ENCODE data around the gene RARS1. TPM values are rescaled to one million over a fixed set of nuclear protein-coding genes. Genes with fewer than 3 reads are reported as not detected.

RARS1 gene
- total and polyA plus RNA-seq, 12 donors: 36.6 to 114 (median 64.4) TPM

DNA sequence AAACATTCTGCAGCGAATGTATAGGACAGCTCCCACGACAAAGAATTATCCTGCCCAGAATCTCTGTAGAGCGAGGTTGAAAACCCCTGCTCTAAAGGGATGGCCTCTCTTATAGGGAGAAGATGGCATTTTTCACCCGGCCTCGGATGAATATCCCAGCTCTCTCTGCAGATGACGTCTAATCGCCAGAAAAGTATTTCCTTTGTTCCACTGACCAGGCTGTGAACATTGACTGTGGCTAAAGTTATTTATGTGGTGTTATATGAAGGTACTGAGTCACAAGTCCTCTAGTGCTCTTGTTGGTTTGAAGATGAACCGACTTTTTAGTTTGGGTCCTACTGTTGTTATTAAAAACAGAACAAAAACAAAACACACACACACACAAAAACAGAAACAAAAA lies 17.4 kb upstream of the RARS1 start:
- H3K4me1 ChIP-seq (replicated peaks in 1 of 2): no peaks in the 10 kb centered on the region
- no peaks in the 10 kb centered on the region for H3K27me3 ChIP-seq
- no peak overlapping the region for H3K4me3 ChIP-seq
- TF ChIP-seq, protein P1, sequence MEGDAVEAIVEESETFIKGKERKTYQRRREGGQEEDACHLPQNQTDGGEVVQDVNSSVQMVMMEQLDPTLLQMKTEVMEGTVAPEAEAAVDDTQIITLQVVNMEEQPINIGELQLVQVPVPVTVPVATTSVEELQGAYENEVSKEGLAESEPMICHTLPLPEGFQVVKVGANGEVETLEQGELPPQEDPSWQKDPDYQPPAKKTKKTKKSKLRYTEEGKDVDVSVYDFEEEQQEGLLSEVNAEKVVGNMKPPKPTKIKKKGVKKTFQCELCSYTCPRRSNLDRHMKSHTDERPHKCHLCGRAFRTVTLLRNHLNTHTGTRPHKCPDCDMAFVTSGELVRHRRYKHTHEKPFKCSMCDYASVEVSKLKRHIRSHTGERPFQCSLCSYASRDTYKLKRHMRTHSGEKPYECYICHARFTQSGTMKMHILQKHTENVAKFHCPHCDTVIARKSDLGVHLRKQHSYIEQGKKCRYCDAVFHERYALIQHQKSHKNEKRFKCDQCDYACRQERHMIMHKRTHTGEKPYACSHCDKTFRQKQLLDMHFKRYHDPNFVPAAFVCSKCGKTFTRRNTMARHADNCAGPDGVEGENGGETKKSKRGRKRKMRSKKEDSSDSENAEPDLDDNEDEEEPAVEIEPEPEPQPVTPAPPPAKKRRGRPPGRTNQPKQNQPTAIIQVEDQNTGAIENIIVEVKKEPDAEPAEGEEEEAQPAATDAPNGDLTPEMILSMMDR (IDR thresholded peaks at IDR 0.05): no peak
- TF ChIP-seq POLR2A (IDR thresholded peaks at IDR 0.05): no peak
- WGBS, 4 donors: 54 to 84% (median 59%) methylated on average over 8 of the region's 8 CpGs
- intact Hi-C loops (cut with DNase I): no loop called here
- no peak for DNase-seq
- H3K9me3 ChIP-seq (replicated peaks in 1 of 3): no peaks in the 10 kb centered on the region
- H3K27ac ChIP-seq: no peak overlapping the region
- H3K36me3 ChIP-seq (replicated peaks in 1 of 2): no peaks in the 10 kb centered on the region

DNA sequence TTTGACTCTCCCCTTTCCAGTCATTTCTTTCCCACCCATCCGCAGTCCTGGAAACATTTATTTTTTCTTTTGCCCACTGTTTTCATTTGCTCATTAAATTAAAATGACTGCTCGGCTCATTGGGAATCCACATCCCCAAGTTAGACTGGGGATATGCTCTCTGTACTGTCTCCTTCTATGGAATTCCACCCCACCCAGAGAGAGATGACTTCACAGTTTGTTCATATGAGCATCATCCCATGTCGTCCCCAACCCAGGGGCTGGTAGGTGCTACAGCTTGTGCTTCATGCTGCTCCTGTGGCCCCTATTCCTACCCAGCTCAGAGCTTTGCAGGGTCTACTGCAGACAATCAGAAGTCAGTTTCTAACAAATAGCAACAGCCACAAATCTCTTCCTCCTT lies 16.5 kb upstream of the RARS1 start:
- Histone ChIP-seq H3K27ac (no peak overlapping the region), H3K9me3 (replicated peaks in 1 of 3) (no peaks in the 10 kb centered on the region), H3K36me3 (replicated peaks in 1 of 2) (no peaks in the 10 kb centered on the region), H3K4me1 (replicated peaks in 1 of 2) (no peaks in the 10 kb centered on the region), H3K27me3 (no peaks in the 10 kb centered on the region), H3K4me3 (no peak overlapping the region)
- WGBS, 4 donors: 63 to 87% (median 75%) methylated on average over 3 of the region's 3 CpGs
- TF ChIP-seq, protein P1 (IDR thresholded peaks at IDR 0.05): no peak
- no peak for TF ChIP-seq POLR2A (IDR thresholded peaks at IDR 0.05)
- intact Hi-C loops (cut with DNase I): no loop called here
- no peak for DNase-seq

DNA sequence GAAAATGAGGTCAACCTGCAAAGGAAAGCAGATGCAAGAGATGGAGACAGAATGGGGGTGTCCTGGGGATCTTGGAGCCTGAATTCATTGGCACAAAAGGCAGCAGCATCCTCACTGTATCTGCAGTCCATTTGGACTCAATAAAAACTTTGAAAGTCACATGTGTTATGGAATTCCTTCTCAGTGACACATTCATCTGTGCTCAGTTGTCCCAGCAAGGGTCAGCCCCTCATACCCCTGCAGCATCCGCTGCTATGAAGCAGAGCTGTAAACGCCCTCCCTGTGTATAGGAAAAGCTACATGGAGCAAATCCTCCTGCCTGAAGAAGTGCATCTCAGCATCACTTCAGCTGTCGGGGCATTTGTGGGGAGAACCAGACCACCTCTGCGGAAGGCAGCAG lies 14.5 kb upstream of the RARS1 start:
- TF ChIP-seq, protein P1 (IDR thresholded peaks at IDR 0.05): no peak
- no peak for TF ChIP-seq POLR2A (IDR thresholded peaks at IDR 0.05)
- Histone ChIP-seq H3K27me3 (no peaks in the 10 kb centered on the region), H3K36me3 (replicated peaks in 1 of 2) (no peaks in the 10 kb centered on the region), H3K27ac (no peak overlapping the region), H3K9me3 (replicated peaks in 1 of 3) (no peaks in the 10 kb centered on the region), H3K4me3 (no peak overlapping the region), H3K4me1 (replicated peaks in 1 of 2) (no peaks in the 10 kb centered on the region)
- 72 to 88% (median 75%) methylated on average over 1 to 4 of the region's 4 CpGs for WGBS, 4 donors
- no peak for DNase-seq
- intact Hi-C loops (cut with DNase I): no loop called here

DNA sequence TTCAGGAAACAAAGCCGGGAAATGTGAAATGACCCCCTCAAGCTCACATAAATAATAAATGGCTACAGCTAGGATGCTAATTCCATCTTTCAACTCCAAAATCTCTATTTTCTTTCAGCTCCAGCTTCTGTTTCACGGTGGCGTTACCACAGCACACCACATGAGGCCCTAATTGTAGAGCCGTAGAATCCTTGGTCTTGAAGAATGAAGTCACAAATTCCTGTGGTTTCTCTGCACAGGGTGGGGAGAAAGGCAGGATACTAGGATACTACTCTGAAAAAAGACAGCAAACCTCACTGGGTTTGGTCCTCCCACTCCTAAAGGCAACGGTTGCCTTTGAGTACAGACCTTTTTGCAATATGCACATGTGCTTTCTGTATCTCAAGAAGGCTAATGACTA lies 13.9 kb upstream of the RARS1 start:
- intact Hi-C loops (cut with DNase I): no loop called here
- TF ChIP-seq, protein P1 (IDR thresholded peaks at IDR 0.05): no peak
- TF ChIP-seq POLR2A (IDR thresholded peaks at IDR 0.05): no peak
- H3K36me3 ChIP-seq (replicated peaks in 1 of 2): no peaks in the 10 kb centered on the region
- no peak overlapping the region for H3K27ac ChIP-seq
- 62 to 76% (median 72%) methylated on average over 5 of the region's 5 CpGs for WGBS, 4 donors
- no peak for DNase-seq
- H3K27me3 ChIP-seq: no peaks in the 10 kb centered on the region
- no peaks in the 10 kb centered on the region for H3K9me3 ChIP-seq (replicated peaks in 1 of 3)
- no peak overlapping the region for H3K4me3 ChIP-seq
- H3K4me1 ChIP-seq (replicated peaks in 1 of 2): no peaks in the 10 kb centered on the region
